Measurements from ENCODE around the gene MLYCD.

Gene MLYCD

DNA sequence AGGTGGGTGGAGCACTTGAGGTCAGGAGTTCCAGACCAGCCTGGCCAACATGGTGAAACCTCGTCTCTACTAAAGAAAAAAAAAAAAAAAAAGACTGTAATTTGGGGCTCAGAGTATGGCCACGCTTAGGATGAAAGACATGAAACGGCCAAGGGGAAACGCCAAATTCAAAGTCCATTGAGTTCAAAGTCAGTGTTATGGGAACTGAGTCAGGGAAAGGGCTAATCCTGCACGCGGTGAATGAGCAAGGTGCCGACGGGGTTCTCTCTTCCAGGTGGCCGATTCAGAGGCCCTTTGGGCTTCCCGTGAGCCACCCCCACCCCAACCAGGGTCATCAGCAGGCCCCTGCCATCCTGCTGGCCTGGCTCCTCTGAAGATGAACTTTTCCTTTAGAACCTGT lies 46.7 kb downstream of the MLYCD start:
- TF ChIP-seq, protein P1, sequence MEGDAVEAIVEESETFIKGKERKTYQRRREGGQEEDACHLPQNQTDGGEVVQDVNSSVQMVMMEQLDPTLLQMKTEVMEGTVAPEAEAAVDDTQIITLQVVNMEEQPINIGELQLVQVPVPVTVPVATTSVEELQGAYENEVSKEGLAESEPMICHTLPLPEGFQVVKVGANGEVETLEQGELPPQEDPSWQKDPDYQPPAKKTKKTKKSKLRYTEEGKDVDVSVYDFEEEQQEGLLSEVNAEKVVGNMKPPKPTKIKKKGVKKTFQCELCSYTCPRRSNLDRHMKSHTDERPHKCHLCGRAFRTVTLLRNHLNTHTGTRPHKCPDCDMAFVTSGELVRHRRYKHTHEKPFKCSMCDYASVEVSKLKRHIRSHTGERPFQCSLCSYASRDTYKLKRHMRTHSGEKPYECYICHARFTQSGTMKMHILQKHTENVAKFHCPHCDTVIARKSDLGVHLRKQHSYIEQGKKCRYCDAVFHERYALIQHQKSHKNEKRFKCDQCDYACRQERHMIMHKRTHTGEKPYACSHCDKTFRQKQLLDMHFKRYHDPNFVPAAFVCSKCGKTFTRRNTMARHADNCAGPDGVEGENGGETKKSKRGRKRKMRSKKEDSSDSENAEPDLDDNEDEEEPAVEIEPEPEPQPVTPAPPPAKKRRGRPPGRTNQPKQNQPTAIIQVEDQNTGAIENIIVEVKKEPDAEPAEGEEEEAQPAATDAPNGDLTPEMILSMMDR (IDR thresholded peaks at IDR 0.05; ENCODE audit: low read depth, low read length, poor library complexity, severe bottlenecking), result no peak
- TF ChIP-seq EZH2phosphoT487 (IDR thresholded peaks at IDR 0.05; ENCODE audit: borderline replicate concordance, low read length), result no peak
- Histone ChIP-seq H3K4me2 (ENCODE audit: low read length) (no peak overlapping the region), H3K36me3 (ENCODE audit: control insufficient read depth, low read length) (no peaks in the 10 kb centered on the region)

DNA sequence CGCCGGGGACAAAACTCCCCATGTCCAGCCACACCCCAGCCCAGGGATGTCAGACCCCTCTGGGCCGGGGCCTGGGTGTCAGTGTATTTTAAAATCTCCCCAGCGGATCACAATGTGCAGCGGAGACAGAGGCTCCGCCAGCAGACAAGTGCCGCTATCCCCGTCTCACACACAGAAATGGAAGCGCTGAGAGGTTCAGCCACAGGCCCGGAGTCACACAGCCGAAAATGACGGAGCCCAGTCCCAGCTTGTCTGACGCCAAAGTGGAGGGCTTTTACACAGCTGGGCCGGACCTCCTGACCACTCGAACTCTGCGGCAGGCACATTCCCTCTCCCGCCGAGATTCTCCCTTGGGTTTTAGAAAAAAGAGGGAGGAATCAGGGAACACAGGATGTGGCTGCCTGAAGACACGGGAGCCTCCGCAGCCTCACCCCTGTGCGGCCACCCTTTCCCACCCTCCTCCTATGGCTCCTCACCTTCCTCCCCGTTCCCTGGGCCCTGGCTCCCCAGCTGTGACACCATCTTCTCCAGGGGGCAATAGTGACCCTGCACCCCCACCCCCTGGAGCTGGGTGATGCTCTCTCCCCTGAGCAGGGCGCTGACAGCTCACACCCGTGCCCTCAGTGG lies 47.4 kb downstream of the MLYCD start:
- Histone ChIP-seq H3K36me3 (ENCODE audit: control insufficient read depth, low read length) (no peaks in the 10 kb centered on the region), H3K27me3 (ENCODE audit: control insufficient read depth, low read length) (no peaks in the 10 kb centered on the region), H3K9me2 (replicated peaks; ENCODE audit: control insufficient read depth, low read length) (no peaks in the 10 kb centered on the region), H3K4me1 (ENCODE audit: control insufficient read depth, low read length) (no peaks in the 10 kb centered on the region), H4K20me1 (ENCODE audit: control insufficient read depth, insufficient read depth, low read depth, low read length) (no peaks in the 10 kb centered on the region), H3K79me2 (ENCODE audit: control insufficient read depth, low read length) (no peaks in the 10 kb centered on the region), H3K4me3 (ENCODE audit: low read length) (no peak overlapping the region), H3K4me2 (ENCODE audit: low read length) (no peak overlapping the region), H3K9me3 (ENCODE audit: control insufficient read depth, insufficient read depth, low read length) (peaks cover 8% of the 10 kb centered on the region; the same call in 1 of the 2 replicates), H3K27ac (ENCODE audit: low read depth, low read length) (no peak overlapping the region), H3F3A (ENCODE audit: control insufficient read depth, insufficient read depth) (peaks cover 6% of the 10 kb centered on the region)
- TF ChIP-seq, protein P1 (IDR thresholded peaks at IDR 0.05; ENCODE audit: low read depth, low read length, poor library complexity, severe bottlenecking), result no peak
- TF ChIP-seq EZH2phosphoT487 (IDR thresholded peaks at IDR 0.05; ENCODE audit: borderline replicate concordance, low read length), result no peak

More for the DNA sequence above, 46.7 kb downstream of the MLYCD start:
- no peaks in the 10 kb centered on the region for H3K79me2 ChIP-seq (ENCODE audit: control insufficient read depth, low read length)
- peaks cover 4% of the 10 kb centered on the region; the same call in 1 of the 2 replicates for H3K9me3 ChIP-seq (ENCODE audit: control insufficient read depth, insufficient read depth, low read length)
- peaks cover 2% of the 10 kb centered on the region; the same call in 1 of the 2 replicates for H3F3A ChIP-seq (ENCODE audit: control insufficient read depth, insufficient read depth)
- no peak overlapping the region for H3K27ac ChIP-seq (ENCODE audit: low read depth, low read length)
- no peak overlapping the region for H3K4me3 ChIP-seq (ENCODE audit: low read length)
- H3K4me1 ChIP-seq (ENCODE audit: control insufficient read depth, low read length), result no peaks in the 10 kb centered on the region
- no peaks in the 10 kb centered on the region for H3K27me3 ChIP-seq (ENCODE audit: control insufficient read depth, low read length)
- no peaks in the 10 kb centered on the region for H4K20me1 ChIP-seq (ENCODE audit: control insufficient read depth, insufficient read depth, low read depth, low read length)
- H3K9me2 ChIP-seq (replicated peaks; ENCODE audit: control insufficient read depth, low read length), result no peaks in the 10 kb centered on the region

DNA sequence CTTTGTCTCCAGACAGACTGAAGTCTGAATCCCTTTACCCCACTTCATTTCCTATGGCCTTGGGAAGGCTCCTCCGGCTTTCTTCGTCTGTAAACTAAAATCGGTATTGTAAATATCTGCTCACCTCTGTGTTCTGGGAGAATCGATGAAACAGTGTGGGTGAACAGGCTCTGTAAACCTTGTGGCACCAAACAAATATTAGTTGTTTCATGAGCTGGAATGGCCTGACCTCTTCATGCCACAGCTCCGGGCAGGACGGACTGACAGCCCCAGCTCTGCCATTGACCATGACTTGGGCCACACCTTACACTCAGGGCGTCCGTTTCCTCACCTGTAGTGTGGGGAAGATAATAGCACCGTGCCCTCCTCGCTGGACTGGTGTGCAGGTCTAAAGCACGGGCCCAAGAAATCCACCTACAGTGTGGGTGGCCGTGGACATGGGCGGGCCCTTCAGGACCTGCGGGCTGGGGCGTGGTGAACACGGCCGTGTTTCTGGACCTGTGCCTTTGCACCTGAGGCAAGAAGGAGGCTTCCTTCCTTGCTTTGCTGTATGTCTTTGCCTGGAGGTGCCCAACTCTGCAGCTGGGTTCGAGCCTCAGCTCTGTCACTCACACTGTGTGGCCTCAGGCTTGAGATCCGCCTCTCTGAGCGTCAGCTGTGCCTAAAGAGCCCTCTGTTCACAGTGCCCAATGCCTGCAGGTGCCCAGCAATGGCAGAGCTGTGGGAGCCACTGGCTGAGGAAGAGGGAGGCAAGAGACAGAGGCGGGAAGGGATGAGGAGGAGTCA lies 48.1 kb downstream of the MLYCD start:
- Histone ChIP-seq H3K4me1 (ENCODE audit: control insufficient read depth, low read length) (no peaks in the 10 kb centered on the region), H3K79me2 (ENCODE audit: control insufficient read depth, low read length) (no peaks in the 10 kb centered on the region)
- TF ChIP-seq EZH2phosphoT487 (IDR thresholded peaks at IDR 0.05; ENCODE audit: borderline replicate concordance, low read length), result no peak
- TF ChIP-seq, protein P1 (IDR thresholded peaks at IDR 0.05; ENCODE audit: low read depth, low read length, poor library complexity, severe bottlenecking), result no peak

More for the DNA sequence above, 48.1 kb downstream of the MLYCD start:
- no peaks in the 10 kb centered on the region for H3K27me3 ChIP-seq (ENCODE audit: control insufficient read depth, low read length)
- no peaks in the 10 kb centered on the region for H4K20me1 ChIP-seq (ENCODE audit: control insufficient read depth, insufficient read depth, low read depth, low read length)
- no peak overlapping the region for H3K4me2 ChIP-seq (ENCODE audit: low read length)
- H3K27ac ChIP-seq (ENCODE audit: low read depth, low read length), result no peak overlapping the region
- H3K36me3 ChIP-seq (ENCODE audit: control insufficient read depth, low read length), result no peaks in the 10 kb centered on the region
- peaks cover 8% of the 10 kb centered on the region; the same call in 1 of the 2 replicates for H3K9me3 ChIP-seq (ENCODE audit: control insufficient read depth, insufficient read depth, low read length)
- H3K4me3 ChIP-seq (ENCODE audit: low read length), result no peak overlapping the region
- H3K9me2 ChIP-seq (replicated peaks; ENCODE audit: control insufficient read depth, low read length), result no peaks in the 10 kb centered on the region
- peaks cover 7% of the 10 kb centered on the region for H3F3A ChIP-seq (ENCODE audit: control insufficient read depth, insufficient read depth)

Measured in DOHH2 (cell line).